MM.1S (cell line): ENCODE measurements around the gene LY6G6C.
A peak's percentile ranks its signal among the peaks of the same experiment; 100 is the strongest.

Experiments
- DNase-seq: peaks from one replicate; pipeline ENCODE4 v3.0.0-alpha.2; 2015
- H2AFZ ChIP-seq: fragments of 300-600 bp; sonication (generic); 2 replicates; pipeline ENCODE4 v1.6.0; 2016; ENCODE audit warnings: antibody characterized with exemption, low read length
- H3F3A ChIP-seq: fragments of 300-600 bp; sonication (generic); 2 replicates; pipeline ENCODE4 v1.6.1; 2016; ENCODE audit warnings: mild to moderate bottlenecking, antibody characterized with exemption, low read length, moderate library complexity, mixed read lengths; ENCODE audit not compliant: insufficient read depth
- H3K27ac ChIP-seq: fragments of 300-600 bp; sonication (generic); 2 replicates; pipeline ENCODE4 v1.5.1; 2016; ENCODE audit warnings: mild to moderate bottlenecking, low read length
- H3K27me3 ChIP-seq: fragments of 300-600 bp; sonication (generic); replicated peaks from 2 replicates; pipeline ENCODE4 v1.6.0; 2016; ENCODE audit warnings: low read length; ENCODE audit not compliant: insufficient read depth
- H3K36me3 ChIP-seq: fragments of 300-600 bp; sonication (generic); replicated peaks from 2 replicates; pipeline ENCODE4 v1.6.1; 2016; ENCODE audit warnings: mild to moderate bottlenecking, low read length, mixed read lengths; ENCODE audit not compliant: insufficient read depth
- H3K4me1 ChIP-seq: fragments of 300-600 bp; sonication (generic); 2 replicates; pipeline ENCODE4 v1.6.1; 2016; ENCODE audit warnings: low read length, mixed read lengths
- H3K4me2 ChIP-seq: fragments of 300-600 bp; sonication (generic); 2 replicates; pipeline ENCODE4 v1.6.0; 2016; ENCODE audit warnings: low read depth, low read length
- H3K4me3 ChIP-seq: fragments of 300-600 bp; sonication (generic); 2 replicates; pipeline ENCODE4 v1.5.1; 2016; ENCODE audit warnings: low read length, mixed read lengths
- H3K79me2 ChIP-seq: fragments of 300-600 bp; sonication (generic); 2 replicates; pipeline ENCODE4 v1.6.1; 2016; ENCODE audit warnings: mixed run types, low read length, mixed read lengths
- H3K9ac ChIP-seq: fragments of 300-600 bp; sonication (generic); 2 replicates; pipeline ENCODE4 v1.6.1; 2016; ENCODE audit warnings: low read length, mixed read lengths
- H3K9me2 ChIP-seq: fragments of 300-600 bp; sonication (generic); replicated peaks from 2 replicates; pipeline ENCODE4 v1.6.1; 2016; ENCODE audit warnings: mild to moderate bottlenecking, low read length, mixed read lengths; ENCODE audit not compliant: insufficient read depth
- H3K9me3 ChIP-seq: fragments of 300-600 bp; sonication (generic); replicated peaks from 2 replicates; pipeline ENCODE4 v1.6.1; 2016; ENCODE audit warnings: mild to moderate bottlenecking, low read length, mixed read lengths; ENCODE audit not compliant: insufficient read depth
- H4K20me1 ChIP-seq: fragments of 300-600 bp; sonication (generic); 2 replicates; pipeline ENCODE4 v1.6.1; 2016; ENCODE audit warnings: mild to moderate bottlenecking, low read length, moderate library complexity, mixed read lengths; ENCODE audit not compliant: insufficient read depth
- CTCF ChIP-seq: fragments of 300-600 bp; sonication (generic); IDR thresholded peaks from 2 replicates; pipeline ENCODE4 v1.5.1; 2016; ENCODE audit warnings: antibody characterized with exemption, low read length, mixed read lengths
- EZH2 ChIP-seq: fragments of 300-600 bp; sonication (generic); optimal IDR thresholded peaks from 2 replicates; pipeline ENCODE3; 2017; ENCODE audit warnings: low read depth, mild to moderate bottlenecking, antibody characterized with exemption, low read length, mixed read lengths
- EZH2phosphoT487 ChIP-seq: fragments of 300-600 bp; sonication (generic); IDR thresholded peaks from 2 replicates; pipeline ENCODE4 v1.6.1; 2018; ENCODE audit warnings: antibody characterized with exemption, low read length

The LY6G6C gene

GRCh38 chr6:31681135-31681671, 40.3 kb downstream of the LY6G6C start:
- no peak for TF ChIP-seq EZH2
- no peak; the same call in 1 of the 2 replicates for TF ChIP-seq CTCF
- TF ChIP-seq EZH2phosphoT487 = no peak
- Histone ChIP-seq H3F3A (no peaks in the 10 kb centered on the region), H3K27ac (no peak overlapping the region), H3K27me3 (no peaks in the 10 kb centered on the region), H3K36me3 (no peaks in the 10 kb centered on the region), H3K9ac (peak overlapping the region; percentile 58; the same call in 1 of the 2 replicates), H3K4me2 (peak overlapping the region; percentile 93), H3K79me2 (no peaks in the 10 kb centered on the region), H3K4me3 (peak overlapping the region; percentile 63), H2AFZ (peak overlapping the region; percentile 94), H4K20me1 (no peaks in the 10 kb centered on the region), H3K4me1 (no peaks in the 10 kb centered on the region; the same call in 1 of the 2 replicates), H3K9me2 (no peaks in the 10 kb centered on the region), H3K9me3 (no peaks in the 10 kb centered on the region)
- DNase-seq = peak; percentile 23

- no peaks in the 10 kb centered on the region for H3K9me2 ChIP-seq
- peak; percentile 65 for DNase-seq
- H3K4me1 ChIP-seq = no peaks in the 10 kb centered on the region; the same call in 1 of the 2 replicates
- H2AFZ ChIP-seq = peak within 1 kb of the TSS; percentile 94
- TF ChIP-seq CTCF (peak; percentile 64), EZH2phosphoT487 (no peak)
- H3K4me2 ChIP-seq = peak within 1 kb of the TSS; percentile 93
- H3K27me3 ChIP-seq = no peaks in the 10 kb centered on the region
- H3K36me3 ChIP-seq = no peaks in the 10 kb centered on the region
- no peaks in the 10 kb centered on the region for H4K20me1 ChIP-seq
- no peaks in the 10 kb centered on the region for H3K9me3 ChIP-seq
- H3K4me3 ChIP-seq = peak within 1 kb of the TSS; percentile 63
- H3K9ac ChIP-seq = peak within 1 kb of the TSS; percentile 58; the same call in 1 of the 2 replicates
- H3K79me2 ChIP-seq = no peaks in the 10 kb centered on the region
- H3K27ac ChIP-seq = no peak within 1 kb of the TSS
- H3F3A ChIP-seq = peaks cover 5% of the 10 kb centered on the region; the same call in 1 of the 2 replicates
Observed at GRCh38 chr6:31680226-31681134, 41.1 kb downstream of the LY6G6C start, which contains the start of gene LY6G5C. TSS of gene LY6G5C (minus strand) at chr6:31681067. CDS start at chr6:31680373, 694 bp downstream.

- Histone ChIP-seq H3K4me3 (no peak overlapping the region), H3K27ac (no peak overlapping the region), H3K9ac (no peak overlapping the region), H3K79me2 (no peaks in the 10 kb centered on the region), H3K4me1 (no peaks in the 10 kb centered on the region; the same call in 1 of the 2 replicates), H3F3A (peaks cover 5% of the 10 kb centered on the region; the same call in 1 of the 2 replicates), H3K9me3 (no peaks in the 10 kb centered on the region), H3K9me2 (no peaks in the 10 kb centered on the region), H3K36me3 (no peaks in the 10 kb centered on the region), H2AFZ (no peak overlapping the region), H3K4me2 (no peak overlapping the region), H4K20me1 (no peaks in the 10 kb centered on the region), H3K27me3 (no peaks in the 10 kb centered on the region)
- no peak for DNase-seq
- TF ChIP-seq EZH2phosphoT487 (no peak), EZH2 (no peak), CTCF (no peak)
Observed at GRCh38 chr6:31677955-31678354, 43.6 kb downstream of the LY6G6C start.
